HepG2 (cell line): ENCODE measurements around the gene IL4I1.

Source experiments
- CTCF ChIP-seq: sonication (generic); formaldehyde crosslinking; IDR thresholded peaks from 2 replicates; pipeline ENCODE4 v1.5.0; 2020; ENCODE audit warnings: mild to moderate bottlenecking, missing genetic modification reagents, moderate library complexity
- GTF2F1 ChIP-seq: fragments of 150-350 bp; IDR thresholded peaks from 2 replicates; pipeline ENCODE4 v1.6.1; 2014; ENCODE audit warnings: low read length
- HOXA7 ChIP-seq: sonication (generic); formaldehyde crosslinking; IDR thresholded peaks from 2 replicates; pipeline ENCODE4 v1.8.1; 2022; ENCODE audit warnings: mild to moderate bottlenecking, missing genetic modification reagents, moderate library complexity
- KLF6 ChIP-seq: IDR thresholded peaks from 2 replicates; pipeline ENCODE4 v1.8.0; 2016; ENCODE audit warnings: missing biosample characterization, missing genetic modification reagents
- POLR2A ChIP-seq, 2 experiments: IDR thresholded peaks; 2 replicates each; pipeline ENCODE4 v1.6.1; 2011; ENCODE audit warnings: low read depth in 2 of 2, low read length in 2 of 2, mild to moderate bottlenecking in 1 of 2, moderate library complexity in 1 of 2; ENCODE audit not compliant: insufficient read depth in 1 of 2
- STAT5B ChIP-seq: sonication (generic); formaldehyde crosslinking; IDR thresholded peaks from 2 replicates; pipeline ENCODE4 v1.4.0; 2020; ENCODE audit warnings: missing genetic modification reagents
- ZNF24 ChIP-seq: fragments of 450-650 bp; IDR thresholded peaks from 2 replicates; pipeline ENCODE4 v1.6.1; 2017; ENCODE audit warnings: antibody characterized with exemption, mild to moderate bottlenecking

GRCh38 chr19:49887037-49887664 is 9.5 kb downstream of the IL4I1 start:
- TF ChIP-seq CTCF (no peak), ZNF24 (no peak), STAT5B (CRISPR knock-in tag) (no peak), HOXA7 (CRISPR knock-in tag) (no peak), POLR2A (IDR thresholded peaks at IDR 0.05; ENCODE audit: insufficient read depth in 1 of 2, low read depth in 2 of 2, low read length in 2 of 2) (no peak), KLF6 (no peak), GTF2F1 (no peak)
